K562 (cell line): ENCODE measurements around the gene DYNLT2B. TPM values are rescaled to one million over a fixed set of nuclear protein-coding genes. Genes with fewer than 3 reads are reported as not detected.

Source experiments
- ATAC-seq: fragments of 200-7000 bp; cut with Tn5 transposase; 3 replicates; pipeline ENCODE4 v1.9.1; 2020; ENCODE audit warnings: moderate library complexity
- BruUV-seq: library from RNA; stranded (reverse); fragments of 400-500 nt; replicated peaks from 2 replicates; lab custom pipeline; 2021; lab: Mats Ljungman, UMichigan
- CTCF ChIA-PET: fragments of 300-600 bp; formaldehyde crosslinking; extraction: SDS; loops from one replicate; lab custom pipeline; 2021; ENCODE audit warnings: low intra/inter-chr PET ratio; lab: Yijun Ruan, JAX
- POLR2A ChIA-PET: fragments of 300-600, 350-650 bp; sonication (Branson Sonifier 250); formaldehyde crosslinking; extraction: SDS; loops from one replicate; lab custom pipeline; 2021; ENCODE audit warnings: antibody characterized with exemption, inconsistent platforms; lab: Yijun Ruan, JAX
- DNase-seq, 4 experiments: peaks; one replicate each; pipeline versions ENCODE4 v3.0.0 to v3.0.0-alpha.2; 2011 to 2018; ENCODE audit warnings: low spot score in 3 of 4, mixed read lengths in 3 of 4; ENCODE audit errors: extremely low read depth in 1 of 4
- FAIRE-seq: peaks from 2 replicates; lab custom pipeline; 2011; peaks lifted over from hg19 to GRCh38; lab: Jason Lieb, UNC
- H2AFZ ChIP-seq: 2 replicates; pipeline ENCODE4 v1.6.0; 2011; ENCODE audit warnings: low read depth, low read length, control low read depth, inconsistent platforms
- H3K27ac ChIP-seq: fragments of 200-600 bp; 3 replicates; pipeline ENCODE4 v1.8.0; 2011; ENCODE audit warnings: low read depth, mild to moderate bottlenecking, control low read depth, inconsistent platforms, low read length, moderate library complexity, mixed read lengths; ENCODE audit errors: extremely low read depth
- H3K27me3 ChIP-seq, 2 experiments: fragments of 300-600 bp in 1 of 2; 2 replicates in 1 of 2; 3 replicates in 1 of 2; pipeline versions ENCODE4 v1.6.0 to v1.8.0; 2011; ENCODE audit warnings: inconsistent platforms in 2 of 2, low read length in 2 of 2, mild to moderate bottlenecking in 1 of 2, mixed read lengths in 1 of 2, moderate library complexity in 1 of 2; ENCODE audit not compliant: control insufficient read depth in 2 of 2, insufficient read depth in 2 of 2
- H3K36me3 ChIP-seq: fragments of 300-600 bp; 3 replicates; pipeline ENCODE4 v1.8.0; 2011; ENCODE audit warnings: mild to moderate bottlenecking, low read length, inconsistent platforms; ENCODE audit not compliant: control insufficient read depth, insufficient read depth
- H3K4me1 ChIP-seq, 2 experiments: fragments of 200-600 bp in 1 of 2; replicated peaks in 1 of 2; 2 replicates in 1 of 2; 3 replicates in 1 of 2; pipeline versions ENCODE4 v1.5.1 to v1.8.0; 2011; ENCODE audit warnings: inconsistent platforms in 2 of 2, low read length in 2 of 2, mild to moderate bottlenecking in 1 of 2, mixed read lengths in 1 of 2, moderate library complexity in 1 of 2; ENCODE audit not compliant: control insufficient read depth in 2 of 2, insufficient read depth in 2 of 2
- H3K4me2 ChIP-seq: 2 replicates; pipeline ENCODE4 v1.6.1; 2011; ENCODE audit warnings: low read length, control low read depth, inconsistent platforms, mixed read lengths; ENCODE audit not compliant: insufficient read depth
- H3K4me3 ChIP-seq: fragments of 200-600 bp; sonication (generic), shearing (Covaris generic); 2 replicates; pipeline ENCODE4 v1.5.1; 2016; ENCODE audit warnings: control low read depth, inconsistent platforms
- H3K79me2 ChIP-seq: fragments of 200-600 bp; 3 replicates; pipeline ENCODE4 v1.8.0; 2011; ENCODE audit warnings: low read length, inconsistent platforms; ENCODE audit not compliant: control insufficient read depth, insufficient read depth
- H3K9ac ChIP-seq, 2 experiments: 2 replicates each; pipeline versions ENCODE4 v1.6.0 to v1.6.1; 2011; ENCODE audit warnings: low read depth in 2 of 2, low read length in 2 of 2, control low read depth in 1 of 2, inconsistent platforms in 1 of 2, mild to moderate bottlenecking in 1 of 2, mixed read lengths in 1 of 2; ENCODE audit not compliant: insufficient read depth in 1 of 2
- H3K9me1 ChIP-seq: one replicate; pipeline ENCODE4 v1.6.0; 2011; ENCODE audit warnings: inconsistent platforms, mild to moderate bottlenecking, low read length, moderate library complexity; ENCODE audit not compliant: control insufficient read depth, insufficient read depth
- H3K9me3 ChIP-seq: replicated peaks from 2 replicates; pipeline ENCODE4 v1.5.1; 2011; ENCODE audit warnings: low read depth, low read length, inconsistent platforms; ENCODE audit not compliant: control insufficient read depth, insufficient read depth
- H4K20me1 ChIP-seq: replicated peaks from 2 replicates; pipeline ENCODE4 v1.6.1; 2011; ENCODE audit warnings: low read length, inconsistent platforms, mixed read lengths; ENCODE audit not compliant: control insufficient read depth, insufficient read depth
- ADNP ChIP-seq: fragments of 200-800 bp; sonication (Bioruptor generic); IDR thresholded peaks from 2 replicates; pipeline ENCODE4 v1.6.1; 2016; ENCODE audit warnings: missing genetic modification characterization, missing compliant biosample characterization
- ARHGAP35 ChIP-seq: fragments of 450-650 bp; IDR thresholded peaks from 2 replicates; pipeline ENCODE4 v1.6.1; 2018; ENCODE audit not compliant: partially characterized antibody
- ARNT ChIP-seq, 2 experiments: fragments of 450-650 bp; IDR thresholded peaks; 2 replicates each; pipeline ENCODE4 v1.6.1; 2016; ENCODE audit warnings: mild to moderate bottlenecking in 1 of 2
- BACH1 ChIP-seq: fragments of 200-800 bp; sonication (Bioruptor generic); IDR thresholded peaks from 2 replicates; pipeline ENCODE4 v1.6.1; 2016; ENCODE audit warnings: missing genetic modification characterization, missing compliant biosample characterization
- BCOR ChIP-seq: fragments of 450-650 bp; IDR thresholded peaks from 2 replicates; pipeline ENCODE4 v1.6.1; 2016
- BRD4 ChIP-seq: fragments of 200-600 bp; sonication (generic); IDR thresholded peaks from 2 replicates; pipeline ENCODE4 v1.6.1; 2017; ENCODE audit warnings: inconsistent platforms
- CHAMP1 ChIP-seq: fragments of 450-650 bp; IDR thresholded peaks from 2 replicates; pipeline ENCODE4 v1.6.1; 2016; ENCODE audit warnings: mild to moderate bottlenecking
- ELF1 ChIP-seq: fragments of 200-800 bp; sonication (Bioruptor generic); IDR thresholded peaks from 2 replicates; pipeline ENCODE4 v1.6.1; 2016; ENCODE audit warnings: missing genetic modification characterization, missing compliant biosample characterization
- FOXA1 ChIP-seq: fragments of 450-650 bp; IDR thresholded peaks from 2 replicates; pipeline ENCODE4 v1.6.1; 2016; ENCODE audit warnings: mild to moderate bottlenecking, borderline replicate concordance
- MITF ChIP-seq: IDR thresholded peaks from 2 replicates; pipeline ENCODE4 v1.6.1; 2014; ENCODE audit warnings: antibody characterized with exemption
- MNT ChIP-seq, 2 experiments: fragments of 450-650 bp; conservative IDR thresholded peaks; 2 replicates each; pipeline ENCODE4 v1.6.1; 2017; ENCODE audit warnings: mild to moderate bottlenecking in 2 of 2, moderate library complexity in 2 of 2
- MTA2 ChIP-seq: fragments of 450-650 bp; IDR thresholded peaks from 2 replicates; pipeline ENCODE4 v1.6.1; 2016; ENCODE audit warnings: low read depth
- NR2C1 ChIP-seq, 2 experiments: fragments of 450-650 bp; IDR thresholded peaks; 2 replicates each; pipeline ENCODE4 v1.6.1; 2017; ENCODE audit warnings: mild to moderate bottlenecking in 2 of 2, antibody characterized with exemption in 1 of 2, inconsistent platforms in 1 of 2, missing compliant biosample characterization in 1 of 2, missing genetic modification characterization in 1 of 2
- OTX1 ChIP-seq: fragments of 450-650 bp; formaldehyde crosslinking; IDR thresholded peaks from 2 replicates; pipeline ENCODE4 v1.4.0; 2022; ENCODE audit warnings: mild to moderate bottlenecking
- PRPF4 ChIP-seq: fragments of 200-400 bp; formaldehyde crosslinking; IDR thresholded peaks from one replicate; pipeline ENCODE4 v1.6.1; 2017; ENCODE audit warnings: low read length, low read depth, mild to moderate bottlenecking; ENCODE audit not compliant: insufficient read depth, poor library complexity, severe bottlenecking
- ZNF740 ChIP-seq, 3 experiments: fragments of 200-800 bp in 1 of 3; sonication (Bioruptor generic) in 1 of 3; sonication (generic) in 1 of 3; formaldehyde crosslinking in 1 of 3; IDR thresholded peaks; 2 replicates each; pipeline versions ENCODE4 v1.6.1 to v1.8.0; 2016 to 2022; ENCODE audit warnings: mild to moderate bottlenecking in 2 of 3, missing compliant biosample characterization in 2 of 3, missing genetic modification characterization in 2 of 3, missing genetic modification reagents in 1 of 3
- WGBS: fragments of 100-300 bp; shearing (Covaris generic); methylation state at CpG from one replicate; pipeline ENCODE4 v1.1.6; 2016; ENCODE audit warnings: low coverage, mixed read lengths; ENCODE audit not compliant: insufficient coverage; ENCODE audit errors: missing lambda C conversion rate; 5-methylcytosine and 5-hydroxymethylcytosine counted together
- in situ Hi-C: fragments of 300-500 bp; cut with MboI; formaldehyde crosslinking; loops from 4 replicates; pipeline ENCODE4 v1.15.0; 2018; ENCODE audit warnings: inconsistent platforms, mixed read lengths
- intact Hi-C: fragments of 100-400 bp; cut with micrococcal nuclease; formaldehyde crosslinking; loops from 2 replicates; pipeline ENCODE4 v1.14.2; 2022
- polyA plus RNA-seq, 8 experiments: library from polyadenylated mRNA; depleted of rRNA in 4 of 8; stranded (reverse) in 5 of 8; unstranded in 3 of 8; fragments of >200 nt; fragmentation: Nextera tagmentation in 2 of 8; fragmentation: Illumina TruSeq in 1 of 8; extraction: Ambion mirVana in 2 of 8; extraction: Trizol in 1 of 8; gene quantifications; 2 replicates each; pipeline versions ENCODE4 v1.2.1 to v1.2.3, GENCODE V29; 2011 to 2014; ENCODE audit warnings: inconsistent platforms in 1 of 8, missing spikeins in 1 of 8
- total RNA-seq, 7 experiments: library from RNA; depleted of rRNA in 6 of 7; stranded (reverse); fragments of >200 nt in 6 of 7; fragmentation: Illumina TruSeq in 2 of 7; extraction: Trizol in 2 of 7; gene quantifications; 2 replicates each; pipeline versions ENCODE4 v1.2.1 to v1.2.3, GENCODE V29; 2011 to 2021; ENCODE audit warnings: low replicate concordance in 1 of 7

The DYNLT2B gene
- total and polyA plus RNA-seq, 9 of the 15 experiments (the other 6 are each of a cell fraction or from before 2014, with no cell fraction given) = 6.5 to 19.9 (median 8.7) TPM

- ChIA-PET POLR2A (interaction anchor here (0.6 to 3.4 kb wide), 13 partner anchors 8 to 266 kb away, joined by 3 to 51 read pairs (median 5); no protein-coding TSS in a partner anchor), CTCF (no interaction called here)
- no peak overlapping the region for H2AFZ ChIP-seq
- WGBS = 6% methylated on average over 4 of the region's 6 CpGs
- BruUV-seq = no TSS peak
- in situ Hi-C loops (no loop called here), intact Hi-C loops (loop anchor here (5.0 kb wide), 4 partner anchors 87 to 178 kb away; partner anchors contain the start of genes RNF168, SMCO1 and UBXN7)
- no peak for ATAC-seq
- DNase-seq = peak in 2 of 4 experiments; percentile 22 to 36
- peak overlapping the region; percentile 51 to 93; a peak in 3 of 4 replicates for H3K9ac ChIP-seq
- H3K4me1 ChIP-seq = peaks cover 12 to 30% of the 10 kb centered on the region in 2 experiments
- H3K27me3 ChIP-seq = no peaks in the 10 kb centered on the region
- H3K79me2 ChIP-seq = peaks cover 64% of the 10 kb centered on the region
- H3K9me3 ChIP-seq = no peaks in the 10 kb centered on the region; the same call in 1 of the 2 replicates
- H3K9me1 ChIP-seq = no peaks in the 10 kb centered on the region
- peak overlapping the region; percentile 100 for H3K4me2 ChIP-seq
- peaks cover 7% of the 10 kb centered on the region; the same call in 2 of the 3 replicates for H3K36me3 ChIP-seq
- H4K20me1 ChIP-seq = no peaks in the 10 kb centered on the region
- FAIRE-seq = no peak
- H3K4me3 ChIP-seq = peak overlapping the region; percentile 54
- peak overlapping the region; percentile 100 for H3K27ac ChIP-seq
- TF ChIP-seq MNT (conservative IDR thresholded peaks at IDR 0.05) (no peak; a peak in 1 of 4 replicates), PRPF4 (no peak), BRD4 (peak; percentile 88), ARNT (IDR thresholded peaks at IDR 0.05) (peak in 1 of 2 experiments; percentile 16; a peak in 1 of 4 replicates), FOXA1 (no peak), ARHGAP35 (peak; percentile 10), BCOR (no peak), NR2C1 (IDR thresholded peaks at IDR 0.05) (no peak), NR2C1 (tag; IDR thresholded peaks at IDR 0.05) (no peak), MITF (no peak), ZNF740 (CRISPR knock-in tag; IDR thresholded peaks at IDR 0.05) (no peak), ZNF740 (tag; IDR thresholded peaks at IDR 0.05) (0 out of 4 replicates have a peak, but pooled peaks of 1 of the 2 experiments have one; percentile 29), ADNP (tag) (peak; percentile 76), OTX1 (no peak), MTA2 (no peak), ELF1 (tag) (0 out of 2 replicates have a peak, but pooled peaks have one; percentile 1), CHAMP1 (no peak), BACH1 (tag) (no peak)
These were observed 21.0 kb upstream of the DYNLT2B start for GRCh38 chr3:196339044-196339443.
